Neural cell (in vitro differentiated cells): ENCODE results near the gene RFC5. TPM values are rescaled to one million over a fixed set of nuclear protein-coding genes. Genes with fewer than 3 reads are reported as not detected.

Experiments used
- H2AFZ ChIP-seq: fragments of 200-600, 300-800 bp; sonication (generic), shearing (Covaris generic); 2 replicates; pipeline ENCODE4 v1.6.0; 2014; ENCODE audit warnings: low read depth, mild to moderate bottlenecking, antibody characterized with exemption, low read length, moderate library complexity
- H3F3A ChIP-seq: fragments of 200-600 bp; shearing (Covaris generic); 2 replicates; pipeline ENCODE4 v1.6.1; 2016; ENCODE audit warnings: mild to moderate bottlenecking, moderate library complexity, mixed read lengths, antibody characterized with exemption, low read length; ENCODE audit not compliant: insufficient read depth, poor library complexity, severe bottlenecking
- H3K27ac ChIP-seq: fragments of 200-600, 300-800 bp; sonication (generic), shearing (Covaris generic); 2 replicates; pipeline ENCODE4 v1.5.1; 2014; ENCODE audit warnings: mild to moderate bottlenecking, low read length, moderate library complexity
- H3K27me3 ChIP-seq: fragments of 300-800, 200-600 bp; sonication (generic), shearing (Covaris generic); 2 replicates; pipeline ENCODE4 v1.6.0; 2014; ENCODE audit warnings: mild to moderate bottlenecking, low read depth, low read length, moderate library complexity; ENCODE audit not compliant: insufficient read depth
- H3K36me3 ChIP-seq: fragments of 300-800, 200-600 bp; sonication (generic), shearing (Covaris generic); 2 replicates; pipeline ENCODE4 v1.5.1; 2014; ENCODE audit warnings: mild to moderate bottlenecking, antibody characterized with exemption, low read length, moderate library complexity; ENCODE audit not compliant: insufficient read depth
- H3K4me2 ChIP-seq: fragments of 300-800, 200-600 bp; sonication (generic), shearing (Covaris generic); 2 replicates; pipeline ENCODE4 v1.6.0; 2014; ENCODE audit warnings: mild to moderate bottlenecking, low read length
- H3K4me3 ChIP-seq: fragments of 300-800, 200-600 bp; sonication (generic), shearing (Covaris generic); 2 replicates; pipeline ENCODE4 v1.5.1; 2014; ENCODE audit warnings: mild to moderate bottlenecking, low read length, moderate library complexity
- H3K79me2 ChIP-seq: fragments of 200-600 bp; shearing (Covaris generic); replicated peaks from 2 replicates; pipeline ENCODE4 v1.6.0; 2014; ENCODE audit warnings: mild to moderate bottlenecking, low read length, moderate library complexity; ENCODE audit not compliant: insufficient read depth
- H3K9ac ChIP-seq: fragments of 300-800, 200-600 bp; sonication (generic), shearing (Covaris generic); 2 replicates; pipeline ENCODE4 v1.6.1; 2016; ENCODE audit warnings: mild to moderate bottlenecking, low read length, mixed read lengths
- H3K9me2 ChIP-seq: fragments of 200-600 bp; shearing (Covaris generic); 2 replicates; pipeline ENCODE4 v1.6.1; 2016; ENCODE audit warnings: mild to moderate bottlenecking, low read length, mixed read lengths; ENCODE audit not compliant: insufficient read depth
- H3K9me3 ChIP-seq: fragments of 200-600, 300-800 bp; sonication (generic), shearing (Covaris generic); 2 replicates; pipeline ENCODE4 v1.6.1; 2016; ENCODE audit warnings: mild to moderate bottlenecking, mixed run types, low read length, moderate library complexity, mixed read lengths
- H4K20me1 ChIP-seq: fragments of 200-600 bp; shearing (Covaris generic); 2 replicates; pipeline ENCODE4 v1.6.1; 2016; ENCODE audit warnings: mild to moderate bottlenecking, mixed run types; ENCODE audit not compliant: insufficient read depth
- EP300 ChIP-seq: fragments of 450-650 bp; conservative IDR thresholded peaks from 2 replicates; pipeline ENCODE4 v1.6.1; 2014; ENCODE audit warnings: antibody characterized with exemption, mild to moderate bottlenecking, moderate library complexity; ENCODE audit not compliant: poor library complexity, severe bottlenecking
- EZH2 ChIP-seq: fragments of 200-600, 300-800 bp; shearing (Covaris generic), sonication (generic); IDR thresholded peaks from 2 replicates; pipeline ENCODE4 v1.6.1; 2014; ENCODE audit warnings: antibody characterized with exemption, low read length, borderline replicate concordance, mild to moderate bottlenecking; ENCODE audit not compliant: insufficient read depth, poor library complexity, severe bottlenecking
- MXI1 ChIP-seq: fragments of 450-650 bp; conservative IDR thresholded peaks from 2 replicates; pipeline ENCODE4 v1.6.1; 2014; ENCODE audit warnings: antibody characterized with exemption, mild to moderate bottlenecking; ENCODE audit not compliant: poor library complexity, severe bottlenecking
- POLR2AphosphoS5 ChIP-seq: IDR thresholded peaks from 2 replicates; pipeline ENCODE4 v1.6.1; 2012
- RAD21 ChIP-seq: fragments of 450-650 bp; conservative IDR thresholded peaks from 2 replicates; pipeline ENCODE4 v1.6.1; 2014; ENCODE audit warnings: antibody characterized with exemption, mild to moderate bottlenecking, moderate library complexity
- REST ChIP-seq: IDR thresholded peaks from 2 replicates; pipeline ENCODE4 v1.6.1; 2012; ENCODE audit warnings: borderline replicate concordance
- SMC3 ChIP-seq: fragments of 450-650 bp; conservative IDR thresholded peaks from 2 replicates; pipeline ENCODE4 v1.6.1; 2014; ENCODE audit warnings: antibody characterized with exemption, mild to moderate bottlenecking, moderate library complexity; ENCODE audit not compliant: poor library complexity
- TAF1 ChIP-seq: IDR thresholded peaks from 2 replicates; pipeline ENCODE4 v1.6.1; 2012; ENCODE audit warnings: low read depth
- polyA plus RNA-seq: library from polyadenylated mRNA; depleted of rRNA; stranded (reverse); fragments of >200 nt; gene quantifications from 2 replicates; pipeline ENCODE4 v1.2.3, GENCODE V29; 2014
- TF ChIP-seq, protein P1 (sequence below): fragments of 450-650 bp; IDR thresholded peaks from 2 replicates; pipeline ENCODE4 v1.5.1; 2014; ENCODE audit warnings: antibody characterized with exemption, mild to moderate bottlenecking, moderate library complexity; ENCODE audit not compliant: poor library complexity, severe bottlenecking

The RFC5 gene
- polyA plus RNA-seq, 1 donor from 2014 or later = 39.4 TPM

- no peaks in the 10 kb centered on the region for H3K9me3 ChIP-seq
- no peaks in the 10 kb centered on the region for H3K27me3 ChIP-seq
- no peaks in the 10 kb centered on the region for H3K9me2 ChIP-seq
- H3F3A ChIP-seq = no peaks in the 10 kb centered on the region
- no peak overlapping the region for H3K4me3 ChIP-seq
- no peaks in the 10 kb centered on the region for H4K20me1 ChIP-seq
- H3K36me3 ChIP-seq = no peaks in the 10 kb centered on the region
- no peak for TF ChIP-seq RAD21
- TF ChIP-seq MXI1 = no peak
- TF ChIP-seq POLR2AphosphoS5 = no peak
- TF ChIP-seq SMC3 = no peak
- TF ChIP-seq, protein P1, sequence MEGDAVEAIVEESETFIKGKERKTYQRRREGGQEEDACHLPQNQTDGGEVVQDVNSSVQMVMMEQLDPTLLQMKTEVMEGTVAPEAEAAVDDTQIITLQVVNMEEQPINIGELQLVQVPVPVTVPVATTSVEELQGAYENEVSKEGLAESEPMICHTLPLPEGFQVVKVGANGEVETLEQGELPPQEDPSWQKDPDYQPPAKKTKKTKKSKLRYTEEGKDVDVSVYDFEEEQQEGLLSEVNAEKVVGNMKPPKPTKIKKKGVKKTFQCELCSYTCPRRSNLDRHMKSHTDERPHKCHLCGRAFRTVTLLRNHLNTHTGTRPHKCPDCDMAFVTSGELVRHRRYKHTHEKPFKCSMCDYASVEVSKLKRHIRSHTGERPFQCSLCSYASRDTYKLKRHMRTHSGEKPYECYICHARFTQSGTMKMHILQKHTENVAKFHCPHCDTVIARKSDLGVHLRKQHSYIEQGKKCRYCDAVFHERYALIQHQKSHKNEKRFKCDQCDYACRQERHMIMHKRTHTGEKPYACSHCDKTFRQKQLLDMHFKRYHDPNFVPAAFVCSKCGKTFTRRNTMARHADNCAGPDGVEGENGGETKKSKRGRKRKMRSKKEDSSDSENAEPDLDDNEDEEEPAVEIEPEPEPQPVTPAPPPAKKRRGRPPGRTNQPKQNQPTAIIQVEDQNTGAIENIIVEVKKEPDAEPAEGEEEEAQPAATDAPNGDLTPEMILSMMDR = no peak
- TF ChIP-seq EZH2 = no peak
- H3K4me2 ChIP-seq = no peak overlapping the region
- H3K9ac ChIP-seq = no peak overlapping the region
- no peak overlapping the region for H2AFZ ChIP-seq
- H3K27ac ChIP-seq = no peak overlapping the region
- H3K79me2 ChIP-seq = no peaks in the 10 kb centered on the region
Measured at GRCh38 chr12:117985182-117985581, 31.3 kb upstream of the RFC5 start.

GRCh38 chr12:117986705-117987469 lies 29.6 kb upstream of the RFC5 start:
- H3K4me2 ChIP-seq = no peak overlapping the region
- no peak overlapping the region for H2AFZ ChIP-seq
- no peak for TF ChIP-seq EZH2
- TF ChIP-seq, protein P1 = no peak
- TF ChIP-seq EP300 = no peak
- TF ChIP-seq RAD21 = no peak
- TF ChIP-seq MXI1 = no peak
- TF ChIP-seq SMC3 = no peak
- no peak for TF ChIP-seq TAF1
- TF ChIP-seq POLR2AphosphoS5 = no peak
- no peak for TF ChIP-seq REST

More at GRCh38 chr12:117986705-117987469, 29.6 kb upstream of the RFC5 start:
- H4K20me1 ChIP-seq = no peaks in the 10 kb centered on the region
- no peaks in the 10 kb centered on the region for H3F3A ChIP-seq
- H3K9me3 ChIP-seq = no peaks in the 10 kb centered on the region
- H3K79me2 ChIP-seq = no peaks in the 10 kb centered on the region
- H3K27me3 ChIP-seq = no peaks in the 10 kb centered on the region
- H3K4me3 ChIP-seq = no peak overlapping the region
- no peaks in the 10 kb centered on the region for H3K9me2 ChIP-seq
- no peaks in the 10 kb centered on the region for H3K36me3 ChIP-seq
- no peak overlapping the region for H3K9ac ChIP-seq
- H3K27ac ChIP-seq = no peak overlapping the region
